Measurements from ENCODE around the gene PARG.

Gene PARG

GRCh38 chr10:49831352-49832035 is 110.3 kb downstream of the PARG start:
- Histone ChIP-seq H3K36me3 (ENCODE audit: control insufficient read depth in 1 of 2, insufficient read depth in 2 of 2, low read length in 2 of 2) (peaks cover 5 to 23% of the 10 kb centered on the region in 2 donors), H3K4me1 (ENCODE audit: control insufficient read depth in 1 of 2, insufficient read depth in 2 of 2, low read length in 2 of 2) (peaks cover 0 to 3% of the 10 kb centered on the region in 2 donors), H3K27ac (ENCODE audit: low read depth, low read length) (no peak overlapping the region), H3K9me3 (ENCODE audit: control insufficient read depth in 1 of 2, low read length in 2 of 2) (no peaks in the 10 kb centered on the region), H3K4me3 (ENCODE audit: low read depth in 1 of 2, low read length in 2 of 2) (no peak overlapping the region), H3K27me3 (ENCODE audit: control insufficient read depth in 1 of 2, insufficient read depth in 2 of 2, low read length in 2 of 2) (no peaks in the 10 kb centered on the region), H3K9ac (ENCODE audit: low read depth in 1 of 2, low read length in 2 of 2) (no peak overlapping the region)

- no peaks in the 10 kb centered on the region for H3K27me3 ChIP-seq (ENCODE audit: control insufficient read depth in 1 of 2, insufficient read depth in 2 of 2, low read length in 2 of 2)
- H3K36me3 ChIP-seq (ENCODE audit: control insufficient read depth in 1 of 2, insufficient read depth in 2 of 2, low read length in 2 of 2), result peaks cover 5 to 26% of the 10 kb centered on the region in 2 donors
- H3K27ac ChIP-seq (ENCODE audit: low read depth, low read length), result no peak overlapping the region
- H3K9me3 ChIP-seq (ENCODE audit: control insufficient read depth in 1 of 2, low read length in 2 of 2), result no peaks in the 10 kb centered on the region
- peaks cover 0 to 3% of the 10 kb centered on the region in 2 donors for H3K4me1 ChIP-seq (ENCODE audit: control insufficient read depth in 1 of 2, insufficient read depth in 2 of 2, low read length in 2 of 2)
- H3K4me3 ChIP-seq (ENCODE audit: low read depth in 1 of 2, low read length in 2 of 2), result no peak overlapping the region
- no peak overlapping the region for H3K9ac ChIP-seq (ENCODE audit: low read depth in 1 of 2, low read length in 2 of 2)
Observed at GRCh38 chr10:49830846-49831245, 111.0 kb downstream of the PARG start.

DNA sequence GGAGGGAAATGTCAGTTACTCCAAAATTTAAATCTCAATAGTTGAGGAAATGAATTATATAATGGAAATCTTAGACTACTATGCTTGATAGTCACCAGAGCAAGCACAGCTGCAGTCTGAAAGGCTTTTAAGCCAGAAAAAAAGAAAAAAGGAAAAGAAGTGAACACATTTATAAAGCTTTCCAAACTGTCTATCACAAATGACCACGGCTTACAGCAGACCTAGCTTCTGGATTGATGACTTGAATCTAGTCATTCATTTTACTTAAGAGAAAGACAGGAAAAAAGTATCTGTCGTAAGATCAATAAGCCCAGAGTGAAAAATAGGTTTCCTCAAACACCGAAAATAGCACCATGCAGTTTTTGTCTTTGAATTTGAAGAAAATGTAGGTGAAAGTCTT is 111.8 kb downstream of the PARG start:
- Histone ChIP-seq H3K9me3 (ENCODE audit: control insufficient read depth in 1 of 2, low read length in 2 of 2) (no peaks in the 10 kb centered on the region), H3K4me1 (ENCODE audit: control insufficient read depth in 1 of 2, insufficient read depth in 2 of 2, low read length in 2 of 2) (no peaks in the 10 kb centered on the region), H3K36me3 (ENCODE audit: control insufficient read depth in 1 of 2, insufficient read depth in 2 of 2, low read length in 2 of 2) (peaks cover 5 to 24% of the 10 kb centered on the region in 2 donors), H3K27me3 (ENCODE audit: control insufficient read depth in 1 of 2, insufficient read depth in 2 of 2, low read length in 2 of 2) (no peaks in the 10 kb centered on the region), H3K9ac (ENCODE audit: low read depth in 1 of 2, low read length in 2 of 2) (no peak overlapping the region), H3K27ac (ENCODE audit: low read depth, low read length) (no peak overlapping the region), H3K4me3 (ENCODE audit: low read depth in 1 of 2, low read length in 2 of 2) (no peak overlapping the region)

- H3K27me3 ChIP-seq (ENCODE audit: control insufficient read depth in 1 of 2, insufficient read depth in 2 of 2, low read length in 2 of 2), result no peaks in the 10 kb centered on the region
- H3K36me3 ChIP-seq (ENCODE audit: control insufficient read depth in 1 of 2, insufficient read depth in 2 of 2, low read length in 2 of 2), result peaks cover 5 to 21% of the 10 kb centered on the region in 2 donors
- H3K4me3 ChIP-seq (ENCODE audit: low read depth in 1 of 2, low read length in 2 of 2), result no peak overlapping the region
- H3K9me3 ChIP-seq (ENCODE audit: control insufficient read depth in 1 of 2, low read length in 2 of 2), result no peaks in the 10 kb centered on the region
- H3K4me1 ChIP-seq (ENCODE audit: control insufficient read depth in 1 of 2, insufficient read depth in 2 of 2, low read length in 2 of 2), result no peaks in the 10 kb centered on the region
- H3K27ac ChIP-seq (ENCODE audit: low read depth, low read length), result no peak overlapping the region
- no peak overlapping the region for H3K9ac ChIP-seq (ENCODE audit: low read depth in 1 of 2, low read length in 2 of 2)
Observed at GRCh38 chr10:49827297-49827696, 114.5 kb downstream of the PARG start.

GRCh38 chr10:49819234-49819958 is 122.4 kb downstream of the PARG start:
- Histone ChIP-seq H3K27me3 (ENCODE audit: control insufficient read depth in 1 of 2, insufficient read depth in 2 of 2, low read length in 2 of 2) (no peaks in the 10 kb centered on the region), H3K9ac (ENCODE audit: low read depth in 1 of 2, low read length in 2 of 2) (no peak overlapping the region), H3K4me3 (ENCODE audit: low read depth in 1 of 2, low read length in 2 of 2) (no peak overlapping the region), H3K36me3 (ENCODE audit: control insufficient read depth in 1 of 2, insufficient read depth in 2 of 2, low read length in 2 of 2) (peaks cover 10 to 33% of the 10 kb centered on the region in 2 donors), H3K4me1 (ENCODE audit: control insufficient read depth in 1 of 2, insufficient read depth in 2 of 2, low read length in 2 of 2) (no peaks in the 10 kb centered on the region), H3K9me3 (ENCODE audit: control insufficient read depth in 1 of 2, low read length in 2 of 2) (no peaks in the 10 kb centered on the region), H3K27ac (ENCODE audit: low read depth, low read length) (no peak overlapping the region)

GRCh38 chr10:49817845-49818244 is 124.0 kb downstream of the PARG start:
- H3K27ac ChIP-seq (ENCODE audit: low read depth, low read length), result no peak overlapping the region
- no peak overlapping the region for H3K4me3 ChIP-seq (ENCODE audit: low read depth in 1 of 2, low read length in 2 of 2)
- no peaks in the 10 kb centered on the region for H3K27me3 ChIP-seq (ENCODE audit: control insufficient read depth in 1 of 2, insufficient read depth in 2 of 2, low read length in 2 of 2)
- no peaks in the 10 kb centered on the region for H3K4me1 ChIP-seq (ENCODE audit: control insufficient read depth in 1 of 2, insufficient read depth in 2 of 2, low read length in 2 of 2)
- peaks cover 10 to 33% of the 10 kb centered on the region in 2 donors for H3K36me3 ChIP-seq (ENCODE audit: control insufficient read depth in 1 of 2, insufficient read depth in 2 of 2, low read length in 2 of 2)
- no peaks in the 10 kb centered on the region for H3K9me3 ChIP-seq (ENCODE audit: control insufficient read depth in 1 of 2, low read length in 2 of 2)
- no peak overlapping the region for H3K9ac ChIP-seq (ENCODE audit: low read depth in 1 of 2, low read length in 2 of 2)

GRCh38 chr10:49803988-49804387 is 137.8 kb downstream of the PARG start:
- H3K27me3 ChIP-seq (ENCODE audit: control insufficient read depth in 1 of 2, insufficient read depth in 2 of 2, low read length in 2 of 2), result no peaks in the 10 kb centered on the region
- H3K36me3 ChIP-seq (ENCODE audit: control insufficient read depth in 1 of 2, insufficient read depth in 2 of 2, low read length in 2 of 2), result no peaks in the 10 kb centered on the region
- H3K4me3 ChIP-seq (ENCODE audit: low read depth in 1 of 2, low read length in 2 of 2), result no peak overlapping the region
- peaks cover 2 to 6% of the 10 kb centered on the region in 2 donors for H3K9me3 ChIP-seq (ENCODE audit: control insufficient read depth in 1 of 2, low read length in 2 of 2)
- H3K4me1 ChIP-seq (ENCODE audit: control insufficient read depth in 1 of 2, insufficient read depth in 2 of 2, low read length in 2 of 2), result no peaks in the 10 kb centered on the region
- no peak overlapping the region for H3K27ac ChIP-seq (ENCODE audit: low read depth, low read length)
- no peak overlapping the region for H3K9ac ChIP-seq (ENCODE audit: low read depth in 1 of 2, low read length in 2 of 2)

DNA sequence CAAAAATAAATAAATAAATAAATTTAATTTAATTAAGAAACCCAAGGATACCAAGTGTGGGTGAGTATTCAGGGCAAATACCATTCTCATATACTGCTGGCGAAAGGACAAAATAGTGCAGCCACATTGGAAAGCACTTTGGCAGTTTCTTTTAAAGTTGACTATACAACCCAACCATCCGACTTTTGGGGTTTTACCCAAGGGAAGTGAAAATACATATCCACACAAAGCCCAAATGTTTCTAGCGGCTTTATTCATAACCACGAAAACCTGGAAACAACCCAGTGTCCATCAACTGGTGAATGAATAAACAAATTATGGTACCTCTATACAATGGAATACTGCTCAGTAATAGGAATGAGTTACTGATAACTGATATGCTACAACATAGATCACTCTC is 143.6 kb downstream of the PARG start:
- Histone ChIP-seq H3K27me3 (ENCODE audit: control insufficient read depth in 1 of 2, insufficient read depth in 2 of 2, low read length in 2 of 2) (no peaks in the 10 kb centered on the region), H3K4me3 (ENCODE audit: low read depth in 1 of 2, low read length in 2 of 2) (no peak overlapping the region), H3K9me3 (ENCODE audit: control insufficient read depth in 1 of 2, low read length in 2 of 2) (no peaks in the 10 kb centered on the region), H3K27ac (ENCODE audit: low read depth, low read length) (no peak overlapping the region), H3K9ac (ENCODE audit: low read depth in 1 of 2, low read length in 2 of 2) (no peak overlapping the region), H3K4me1 (ENCODE audit: control insufficient read depth in 1 of 2, insufficient read depth in 2 of 2, low read length in 2 of 2) (no peaks in the 10 kb centered on the region), H3K36me3 (ENCODE audit: control insufficient read depth in 1 of 2, insufficient read depth in 2 of 2, low read length in 2 of 2) (no peaks in the 10 kb centered on the region)

DNA sequence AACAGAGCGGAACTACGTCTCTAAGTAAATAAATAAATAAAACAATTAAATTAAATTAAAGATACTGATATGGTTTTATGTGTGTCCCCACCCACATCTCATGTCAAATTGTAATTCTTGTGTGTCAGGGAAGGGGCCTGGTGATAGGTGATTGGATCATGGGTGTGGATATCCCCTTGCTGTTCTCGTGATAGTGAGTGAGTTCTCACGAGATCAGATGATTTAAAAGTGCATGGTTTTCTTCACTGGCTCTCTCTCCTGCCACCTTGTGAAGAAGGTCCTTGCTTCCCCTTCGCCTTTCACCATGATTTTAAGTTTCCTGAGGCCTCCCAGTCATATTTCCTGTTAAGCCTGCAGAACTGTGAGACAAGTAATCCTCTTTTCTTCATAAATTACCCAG is 150.7 kb downstream of the PARG start:
- H3K27me3 ChIP-seq (ENCODE audit: control insufficient read depth in 1 of 2, insufficient read depth in 2 of 2, low read length in 2 of 2), result no peaks in the 10 kb centered on the region
- no peaks in the 10 kb centered on the region for H3K9me3 ChIP-seq (ENCODE audit: control insufficient read depth in 1 of 2, low read length in 2 of 2)
- H3K36me3 ChIP-seq (ENCODE audit: control insufficient read depth in 1 of 2, insufficient read depth in 2 of 2, low read length in 2 of 2), result no peaks in the 10 kb centered on the region
- H3K4me3 ChIP-seq (ENCODE audit: low read depth in 1 of 2, low read length in 2 of 2), result no peak overlapping the region
- H3K4me1 ChIP-seq (ENCODE audit: control insufficient read depth in 1 of 2, insufficient read depth in 2 of 2, low read length in 2 of 2), result no peaks in the 10 kb centered on the region
- no peak overlapping the region for H3K27ac ChIP-seq (ENCODE audit: low read depth, low read length)
- H3K9ac ChIP-seq (ENCODE audit: low read depth in 1 of 2, low read length in 2 of 2), result no peak overlapping the region

DNA sequence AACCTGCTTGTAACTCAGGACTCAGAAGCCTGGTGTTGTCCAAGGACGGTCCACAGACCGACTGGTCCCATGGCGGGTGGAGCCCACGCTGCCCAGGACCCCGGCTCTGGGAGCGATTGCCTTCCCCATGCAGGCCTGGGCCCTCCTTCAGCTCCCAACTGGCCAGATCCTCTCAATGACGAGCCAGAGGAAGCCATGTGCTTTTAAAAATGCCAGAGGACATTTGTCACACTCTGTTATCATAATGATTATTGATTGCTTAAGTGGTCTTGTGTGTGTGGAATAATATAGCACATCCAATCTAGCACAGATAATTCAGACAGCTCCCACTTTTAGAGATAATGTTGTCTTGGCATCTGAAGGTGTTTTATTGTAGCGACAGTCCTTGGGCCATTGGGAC is 157.1 kb downstream of the PARG start:
- Histone ChIP-seq H3K9ac (ENCODE audit: low read depth in 1 of 2, low read length in 2 of 2) (no peak overlapping the region), H3K4me3 (ENCODE audit: low read depth in 1 of 2, low read length in 2 of 2) (no peak overlapping the region), H3K36me3 (ENCODE audit: control insufficient read depth in 1 of 2, insufficient read depth in 2 of 2, low read length in 2 of 2) (no peaks in the 10 kb centered on the region), H3K4me1 (ENCODE audit: control insufficient read depth in 1 of 2, insufficient read depth in 2 of 2, low read length in 2 of 2) (no peaks in the 10 kb centered on the region), H3K27me3 (ENCODE audit: control insufficient read depth in 1 of 2, insufficient read depth in 2 of 2, low read length in 2 of 2) (no peaks in the 10 kb centered on the region), H3K9me3 (ENCODE audit: control insufficient read depth in 1 of 2, low read length in 2 of 2) (no peaks in the 10 kb centered on the region), H3K27ac (ENCODE audit: low read depth, low read length) (no peak overlapping the region)

Data from duodenal mucosa (tissue), 2 donors.